ENCODE results near the gene DNMT3L.

Gene DNMT3L

GRCh38 chr21:44301141-44301540 is 39.4 kb upstream of the DNMT3L start:
- Histone ChIP-seq H3K27ac (ENCODE audit: low read depth, low read length) (peak overlapping the region; percentile 74; the same call in 1 of the 2 replicates), H3K27me3 (ENCODE audit: low read length) (no peaks in the 10 kb centered on the region), H3K9me2 (replicated peaks; ENCODE audit: insufficient read depth, low read length) (no peaks in the 10 kb centered on the region), H4K20me1 (ENCODE audit: low read depth, low read length) (no peaks in the 10 kb centered on the region; the same call in 1 of the 2 replicates), H3K9me3 (ENCODE audit: insufficient read depth, low read length) (no peaks in the 10 kb centered on the region), H2AFZ (ENCODE audit: low read depth, low read length, severe bottlenecking) (no peak overlapping the region), H3K9ac (ENCODE audit: low read length) (peak overlapping the region; percentile 72), H3F3A (ENCODE audit: insufficient read depth) (peaks cover 6% of the 10 kb centered on the region), H3K36me3 (ENCODE audit: low read length) (no peaks in the 10 kb centered on the region), H3K79me2 (ENCODE audit: insufficient read depth, low read length) (peaks cover 27% of the 10 kb centered on the region), H3K4me2 (ENCODE audit: low read depth, low read length, poor library complexity, severe bottlenecking) (peak overlapping the region; percentile 63), H3K4me3 (ENCODE audit: insufficient read depth, low read length, poor library complexity, severe bottlenecking) (peak overlapping the region; percentile 72)
- TF ChIP-seq CTCF (IDR thresholded peaks at IDR 0.05; ENCODE audit: insufficient read depth, low read length, poor library complexity, severe bottlenecking) (no peak), EZH2phosphoT487 (conservative IDR thresholded peaks at IDR 0.05; ENCODE audit: low read length) (no peak)

GRCh38 chr21:44300262-44300959 is 38.7 kb upstream of the DNMT3L start:
- Histone ChIP-seq H4K20me1 (ENCODE audit: low read depth, low read length) (no peaks in the 10 kb centered on the region; the same call in 1 of the 2 replicates), H3K4me2 (ENCODE audit: low read depth, low read length, poor library complexity, severe bottlenecking) (peak overlapping the region; percentile 63), H3K36me3 (ENCODE audit: low read length) (no peaks in the 10 kb centered on the region), H3K9ac (ENCODE audit: low read length) (peak overlapping the region; percentile 72), H3K9me2 (replicated peaks; ENCODE audit: insufficient read depth, low read length) (no peaks in the 10 kb centered on the region), H3F3A (ENCODE audit: insufficient read depth) (peaks cover 6% of the 10 kb centered on the region), H3K79me2 (ENCODE audit: insufficient read depth, low read length) (peaks cover 27% of the 10 kb centered on the region), H3K27me3 (ENCODE audit: low read length) (no peaks in the 10 kb centered on the region), H2AFZ (ENCODE audit: low read depth, low read length, severe bottlenecking) (no peak overlapping the region), H3K27ac (ENCODE audit: low read depth, low read length) (peak overlapping the region; percentile 74), H3K4me3 (ENCODE audit: insufficient read depth, low read length, poor library complexity, severe bottlenecking) (peak overlapping the region; percentile 72), H3K9me3 (ENCODE audit: insufficient read depth, low read length) (no peaks in the 10 kb centered on the region)
- no peak for TF ChIP-seq EZH2phosphoT487 (conservative IDR thresholded peaks at IDR 0.05; ENCODE audit: low read length)

GRCh38 chr21:44299458-44300261 is 38.0 kb upstream of the DNMT3L start, which contains the start of gene PFKL:
PFKL (plus strand) TSS chr21:44300053; CDS start chr21:44300106, 53 bp downstream.
- H3K4me3 ChIP-seq (ENCODE audit: insufficient read depth, low read length, poor library complexity, severe bottlenecking) = peak within 1 kb of the TSS; percentile 72
- no peaks in the 10 kb centered on the region; the same call in 1 of the 2 replicates for H4K20me1 ChIP-seq (ENCODE audit: low read depth, low read length)
- no peaks in the 10 kb centered on the region for H3K36me3 ChIP-seq (ENCODE audit: low read length)
- no peaks in the 10 kb centered on the region for H3K9me2 ChIP-seq (replicated peaks; ENCODE audit: insufficient read depth, low read length)
- peaks cover 27% of the 10 kb centered on the region for H3K79me2 ChIP-seq (ENCODE audit: insufficient read depth, low read length)
- H3K27me3 ChIP-seq (ENCODE audit: low read length) = no peaks in the 10 kb centered on the region
- peak within 1 kb of the TSS; percentile 91 for H3K4me2 ChIP-seq (ENCODE audit: low read depth, low read length, poor library complexity, severe bottlenecking)
- peak within 1 kb of the TSS; percentile 55 for H2AFZ ChIP-seq (ENCODE audit: low read depth, low read length, severe bottlenecking)
- no peaks in the 10 kb centered on the region for H3K9me3 ChIP-seq (ENCODE audit: insufficient read depth, low read length)
- H3F3A ChIP-seq (ENCODE audit: insufficient read depth) = peaks cover 6% of the 10 kb centered on the region
- peak within 1 kb of the TSS; percentile 72 for H3K9ac ChIP-seq (ENCODE audit: low read length)
- TF ChIP-seq CTCF (IDR thresholded peaks at IDR 0.05; ENCODE audit: insufficient read depth, low read length, poor library complexity, severe bottlenecking) = no peak
- peak within 1 kb of the TSS; percentile 74 for H3K27ac ChIP-seq (ENCODE audit: low read depth, low read length)

Measured in SU-DHL-6 (cell line).